ENCODE measurements around the gene LTBP2. TPM values are rescaled to one million over a fixed set of nuclear protein-coding genes. Genes with fewer than 3 reads are reported as not detected.

Gene LTBP2
- total RNA-seq, 1 experiment from 2014 or later, result 7.6 TPM

DNA sequence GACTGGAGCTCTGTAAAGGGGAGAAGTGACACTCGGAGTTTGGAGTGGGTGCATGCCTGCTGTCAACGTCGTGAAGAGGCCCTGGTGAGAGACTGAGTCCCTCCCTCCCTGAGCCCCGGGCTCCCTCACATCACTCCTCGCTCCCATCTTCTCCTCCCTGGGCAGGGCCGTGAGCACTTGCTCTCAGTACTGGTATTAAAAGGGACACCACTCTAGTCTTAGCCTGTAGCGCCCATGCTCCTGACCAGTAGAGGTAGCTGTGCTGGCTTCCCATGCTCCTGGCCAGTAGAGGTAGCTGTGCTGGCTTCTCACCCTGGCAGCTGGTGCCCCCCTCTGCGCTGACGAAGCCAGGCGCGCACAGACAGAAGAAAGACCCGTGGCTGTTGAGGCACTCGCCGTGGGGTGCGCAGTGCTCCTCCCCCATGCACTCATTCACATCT, 103.7 kb downstream of the LTBP2 start:
- in situ Hi-C loops (cut with HindIII; ENCODE audit: low pct_unique_long_range_greater_than_20kb, low sequenced_read_pairs), result no loop called here

GRCh38 chr14:74507840-74508239, 104.2 kb downstream of the LTBP2 start:
- DNase-seq (ENCODE audit: low read depth), result no peak
- in situ Hi-C loops (cut with HindIII; ENCODE audit: low pct_unique_long_range_greater_than_20kb, low sequenced_read_pairs), result no loop called here

More for the DNA sequence above, 103.7 kb downstream of the LTBP2 start:
- DNase-seq (ENCODE audit: low read depth), result no peak

- in situ Hi-C loops (cut with HindIII; ENCODE audit: low pct_unique_long_range_greater_than_20kb, low sequenced_read_pairs), result no loop called here
- DNase-seq (ENCODE audit: low read depth), result no peak
Measured at GRCh38 chr14:74507085-74507484, 105.0 kb downstream of the LTBP2 start.

GRCh38 chr14:74506411-74506851, 105.6 kb downstream of the LTBP2 start:
- no peak for DNase-seq (ENCODE audit: low read depth)
- in situ Hi-C loops (cut with HindIII; ENCODE audit: low pct_unique_long_range_greater_than_20kb, low sequenced_read_pairs), result no loop called here

- no peak for DNase-seq (ENCODE audit: low read depth)
- in situ Hi-C loops (cut with HindIII; ENCODE audit: low pct_unique_long_range_greater_than_20kb, low sequenced_read_pairs), result no loop called here
Measured at GRCh38 chr14:74505831-74506230, 106.2 kb downstream of the LTBP2 start.

DNA sequence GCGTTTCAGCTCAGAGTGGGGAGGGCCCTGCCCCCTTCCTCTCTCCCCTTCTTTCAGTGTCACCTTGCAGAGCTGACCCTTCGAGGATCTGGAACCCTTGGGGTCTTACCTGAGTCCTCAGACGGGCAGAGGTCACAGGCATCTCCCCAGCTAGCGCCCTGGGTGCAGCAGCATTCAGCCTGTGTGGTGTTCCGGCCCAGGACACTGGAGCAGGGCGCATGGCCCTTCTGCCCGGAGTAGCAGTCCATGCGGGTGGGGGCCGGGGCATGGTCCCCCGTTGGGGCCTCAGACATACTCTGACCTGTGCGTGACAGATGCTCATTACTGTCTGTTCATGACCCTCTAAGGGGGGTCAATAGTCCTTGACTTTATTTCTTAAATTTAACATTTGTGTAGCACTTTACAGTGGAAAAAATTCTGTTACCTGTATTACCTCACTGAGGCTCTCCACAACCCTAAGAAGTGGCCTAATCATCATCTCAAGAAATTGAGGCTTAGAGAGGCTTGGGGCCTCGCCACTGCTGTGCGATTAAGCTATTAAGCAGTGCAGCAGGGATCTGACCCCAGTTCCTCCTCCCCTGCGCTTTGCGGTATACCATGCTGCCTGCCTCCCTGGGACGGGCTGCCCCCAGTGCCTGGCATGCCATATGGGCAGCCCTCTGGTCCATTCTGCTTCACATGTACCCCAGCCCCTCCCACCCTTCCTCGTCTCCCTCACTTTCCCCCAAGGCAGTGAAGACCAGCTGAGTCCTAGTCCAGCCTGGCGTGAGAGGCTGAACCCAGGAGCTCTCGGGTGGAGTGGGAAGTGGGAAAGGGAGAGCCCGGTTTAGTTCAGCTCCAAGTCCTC, 106.9 kb downstream of the LTBP2 start:
- in situ Hi-C loops (cut with HindIII; ENCODE audit: low pct_unique_long_range_greater_than_20kb, low sequenced_read_pairs), result no loop called here
- DNase-seq (ENCODE audit: low read depth), result no peak

- in situ Hi-C loops (cut with HindIII; ENCODE audit: low pct_unique_long_range_greater_than_20kb, low sequenced_read_pairs), result no loop called here
- no peak for DNase-seq (ENCODE audit: low read depth)
Measured at GRCh38 chr14:74504412-74504811, 107.6 kb downstream of the LTBP2 start.

GRCh38 chr14:74503938-74504335, 108.1 kb downstream of the LTBP2 start:
- in situ Hi-C loops (cut with HindIII; ENCODE audit: low pct_unique_long_range_greater_than_20kb, low sequenced_read_pairs), result no loop called here
- DNase-seq (ENCODE audit: low read depth), result no peak

DNA sequence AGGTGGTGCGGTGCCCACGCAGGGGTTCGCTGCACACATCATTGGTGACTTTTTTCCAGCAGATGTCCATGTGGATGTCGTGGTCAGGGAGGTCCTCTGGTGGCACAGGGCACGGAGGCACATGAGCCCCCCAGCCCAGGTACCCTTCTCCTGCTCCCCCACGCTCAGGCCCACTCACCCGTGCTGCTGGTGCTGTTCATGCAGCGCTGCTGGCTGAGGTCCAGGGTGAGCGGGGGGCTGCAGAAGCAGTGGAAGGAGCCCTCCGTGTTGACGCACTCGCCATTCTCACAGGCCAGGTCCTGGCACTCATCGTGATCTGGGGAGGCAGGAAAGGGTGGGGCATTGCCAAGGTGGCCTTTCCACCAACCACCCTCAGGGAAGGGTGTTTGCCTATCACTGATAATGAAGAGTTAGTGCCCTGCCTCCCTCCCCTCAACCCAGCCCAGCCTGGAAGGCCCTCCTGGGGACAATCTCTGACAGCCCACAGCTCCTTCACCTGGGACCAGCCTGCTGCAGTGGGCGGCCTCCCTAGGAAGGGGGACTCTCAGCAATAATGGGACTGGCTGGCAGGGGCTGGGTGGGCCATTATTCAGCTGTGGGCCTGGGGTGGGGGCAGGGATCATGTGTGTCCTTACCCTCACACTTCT, 108.6 kb downstream of the LTBP2 start:
- in situ Hi-C loops (cut with HindIII; ENCODE audit: low pct_unique_long_range_greater_than_20kb, low sequenced_read_pairs), result no loop called here
- no peak for DNase-seq (ENCODE audit: low read depth)

- in situ Hi-C loops (cut with HindIII; ENCODE audit: low pct_unique_long_range_greater_than_20kb, low sequenced_read_pairs), result no loop called here
- peak; percentile 19 for DNase-seq (ENCODE audit: low read depth)
Measured at GRCh38 chr14:74502236-74503019, 109.6 kb downstream of the LTBP2 start.

DNA sequence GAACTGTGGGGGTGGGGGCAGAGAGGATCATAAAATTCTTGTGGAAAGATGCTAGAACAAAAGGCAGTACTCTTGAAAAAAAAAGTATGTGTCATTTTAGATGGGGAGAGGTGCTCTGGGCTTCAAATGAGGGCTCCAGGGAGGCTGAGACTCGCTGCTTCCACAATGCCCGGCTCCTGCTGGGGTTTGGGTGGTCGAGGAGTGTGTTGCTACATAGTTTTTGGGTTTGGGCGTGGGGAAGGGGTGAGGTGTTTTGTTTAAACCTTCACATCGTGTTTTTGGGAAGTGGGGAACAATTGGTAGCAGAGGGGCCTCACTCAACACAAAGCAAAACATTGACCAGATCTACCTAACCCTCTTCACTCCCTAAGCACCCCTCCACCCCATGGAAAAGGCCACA, 110.3 kb downstream of the LTBP2 start:
- in situ Hi-C loops (cut with HindIII; ENCODE audit: low pct_unique_long_range_greater_than_20kb, low sequenced_read_pairs), result no loop called here
- DNase-seq (ENCODE audit: low read depth), result no peak

GRCh38 chr14:74501135-74501614, 110.9 kb downstream of the LTBP2 start:
- DNase-seq (ENCODE audit: low read depth), result peak; percentile 17
- in situ Hi-C loops (cut with HindIII; ENCODE audit: low pct_unique_long_range_greater_than_20kb, low sequenced_read_pairs), result no loop called here

GRCh38 chr14:74500417-74501134, 111.5 kb downstream of the LTBP2 start:
- in situ Hi-C loops (cut with HindIII; ENCODE audit: low pct_unique_long_range_greater_than_20kb, low sequenced_read_pairs), result no loop called here
- DNase-seq (ENCODE audit: low read depth), result no peak

GRCh38 chr14:74495356-74495755, 116.7 kb downstream of the LTBP2 start:
- in situ Hi-C loops (cut with HindIII; ENCODE audit: low pct_unique_long_range_greater_than_20kb, low sequenced_read_pairs), result loop anchor here (25.0 kb wide), 1 partner anchor 133 kb away; no protein-coding TSS in a partner anchor
- no peak for DNase-seq (ENCODE audit: low read depth)

GRCh38 chr14:74493343-74494261, 118.4 kb downstream of the LTBP2 start, which contains the start of gene ISCA2:
TSS of gene ISCA2 (plus strand) at chr14:74493765. CDS start at chr14:74493775, 10 bp downstream.
- DNase-seq (ENCODE audit: low read depth), result peak; percentile 98
- in situ Hi-C loops (cut with HindIII; ENCODE audit: low pct_unique_long_range_greater_than_20kb, low sequenced_read_pairs), result loop anchor here (25.0 kb wide), 1 partner anchor 131 kb away; no protein-coding TSS in a partner anchor

- in situ Hi-C loops (cut with HindIII; ENCODE audit: low pct_unique_long_range_greater_than_20kb, low sequenced_read_pairs), result loop anchor here (25.0 kb wide), 1 partner anchor 131 kb away; no protein-coding TSS in a partner anchor
- no peak for DNase-seq (ENCODE audit: low read depth)
Measured at GRCh38 chr14:74492776-74493342, 119.2 kb downstream of the LTBP2 start, which contains the start of gene NPC2. TSS of gene NPC2 (minus strand) at chr14:74493305. CDS start at chr14:74493274, 31 bp downstream.

Data from Caki2 (cell line).